ENCODE results near the gene HPS1. TPM values are rescaled to one million over a fixed set of nuclear protein-coding genes. Genes with fewer than 3 reads are reported as not detected.

HPS1 gene
- total and polyA plus RNA-seq, 4 donors: 14.5 to 44.3 (median 34.2) TPM

DNA sequence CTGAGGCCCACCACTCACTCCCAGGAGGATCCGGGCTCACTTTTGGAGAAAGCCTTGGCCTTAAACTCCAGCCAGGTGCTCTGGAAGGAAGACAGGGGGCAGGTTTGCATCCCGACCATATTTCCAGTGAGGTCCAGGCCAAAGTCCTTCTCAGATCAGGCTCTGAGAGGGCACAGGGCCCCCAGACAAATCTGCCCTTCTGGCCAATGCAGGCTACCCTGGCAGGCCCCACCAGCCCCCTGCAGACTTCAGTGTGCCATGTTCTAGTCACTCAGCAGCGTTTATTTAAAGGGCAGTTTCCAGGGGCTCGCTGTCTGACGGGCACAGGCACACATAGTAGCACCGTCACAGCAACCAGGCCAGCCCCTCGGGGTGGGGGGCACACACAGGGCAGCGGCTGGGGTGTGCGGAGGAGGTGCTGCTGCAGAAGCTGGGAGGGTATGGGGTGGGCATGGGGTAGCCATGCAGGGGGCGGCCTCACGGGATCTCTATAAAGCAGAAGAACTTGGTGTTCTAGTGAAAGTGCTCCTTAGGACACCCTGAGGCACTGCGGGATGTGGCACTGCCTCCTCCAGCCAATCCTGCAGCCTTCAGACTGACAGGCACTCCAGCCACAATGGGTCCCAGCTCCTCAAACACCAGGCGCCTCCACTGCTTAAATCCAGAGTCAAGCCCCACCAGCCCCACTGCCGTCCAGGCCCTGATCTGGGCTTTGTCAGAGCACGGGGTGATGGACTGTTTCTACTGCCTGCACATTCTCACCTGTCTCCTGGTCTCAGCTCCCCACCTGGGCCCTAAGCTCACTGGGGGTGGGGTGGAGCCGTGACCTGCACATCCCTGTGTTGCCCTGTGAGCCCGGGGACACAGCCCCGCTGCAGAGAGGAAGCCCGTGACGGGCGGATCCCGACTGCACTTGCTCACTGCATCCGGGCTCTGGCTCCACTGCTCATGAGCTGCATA is 22.2 kb downstream of the HPS1 start:
- no peaks in the 10 kb centered on the region for H3K4me1 ChIP-seq (ENCODE audit: control insufficient read depth, insufficient read depth, low read length)
- 93% methylated on average over 23 of the region's 23 CpGs for WGBS (ENCODE audit: insufficient coverage)
- peaks cover 61% of the 10 kb centered on the region for H3K36me3 ChIP-seq (ENCODE audit: control insufficient read depth, insufficient read depth, low read length)
- H3K4me3 ChIP-seq (ENCODE audit: low read depth, low read length): no peak overlapping the region
- no peaks in the 10 kb centered on the region for H3K27me3 ChIP-seq (ENCODE audit: control insufficient read depth, insufficient read depth, low read length)
- H3K9me3 ChIP-seq (ENCODE audit: control insufficient read depth, insufficient read depth, low read length): no peaks in the 10 kb centered on the region
- H3K27ac ChIP-seq (ENCODE audit: low read depth, low read length): no peak overlapping the region
- DNase-seq (ENCODE audit: low read depth in 4 of 6, low spot score in 6 of 6): no peak

DNA sequence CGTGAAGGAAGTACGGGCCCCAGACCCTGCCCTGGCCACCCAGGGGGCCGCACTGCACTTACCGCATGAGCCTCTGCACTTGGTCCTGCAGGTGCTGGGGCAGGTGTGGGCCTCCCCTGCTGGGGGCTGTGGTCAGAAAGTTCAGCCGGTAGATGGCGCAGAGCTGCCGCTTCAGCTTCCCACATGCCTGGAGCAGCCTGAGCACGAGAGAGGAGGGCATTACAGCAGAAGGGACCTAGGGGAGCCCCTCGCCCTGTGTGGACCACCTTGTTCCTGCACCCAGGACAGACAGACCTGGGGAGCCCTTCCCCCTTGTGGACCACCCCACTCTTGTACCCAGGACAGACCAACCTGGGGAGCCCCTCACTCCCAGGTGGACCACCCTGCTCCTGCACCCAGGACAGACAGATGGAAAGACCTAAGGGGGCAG is 23.0 kb downstream of the HPS1 start:
- no peak overlapping the region for H3K4me3 ChIP-seq (ENCODE audit: low read depth, low read length)
- no peaks in the 10 kb centered on the region for H3K27me3 ChIP-seq (ENCODE audit: control insufficient read depth, insufficient read depth, low read length)
- WGBS (ENCODE audit: insufficient coverage): 62% methylated on average over 9 of the region's 9 CpGs
- DNase-seq (ENCODE audit: low read depth in 4 of 6, low spot score in 6 of 6): no peak
- no peaks in the 10 kb centered on the region for H3K4me1 ChIP-seq (ENCODE audit: control insufficient read depth, insufficient read depth, low read length)
- H3K36me3 ChIP-seq (ENCODE audit: control insufficient read depth, insufficient read depth, low read length): peaks cover 66% of the 10 kb centered on the region
- no peak overlapping the region for H3K27ac ChIP-seq (ENCODE audit: low read depth, low read length)
- H3K9me3 ChIP-seq (ENCODE audit: control insufficient read depth, insufficient read depth, low read length): no peaks in the 10 kb centered on the region

DNA sequence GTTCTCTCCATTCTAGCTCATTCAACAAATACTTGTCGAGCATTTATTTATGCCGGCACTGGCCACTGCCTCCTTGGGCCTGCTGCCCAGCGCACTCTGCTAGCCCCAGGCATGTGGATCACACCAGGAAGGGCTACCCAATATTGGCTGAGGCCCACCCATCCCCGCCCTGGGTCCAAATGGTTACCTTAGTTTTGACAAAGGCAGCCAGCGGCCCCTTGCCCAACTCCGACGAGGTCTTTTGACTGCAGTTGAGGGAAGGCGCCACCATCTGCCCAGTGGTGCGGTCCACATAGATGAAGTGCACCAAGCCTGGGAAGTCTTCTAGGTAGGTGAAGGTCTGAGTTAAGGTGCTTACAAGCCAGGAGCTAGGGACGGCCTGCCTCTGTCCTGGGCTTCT is 24.6 kb downstream of the HPS1 start:
- H3K27ac ChIP-seq (ENCODE audit: low read depth, low read length): no peak overlapping the region
- no peak for DNase-seq (ENCODE audit: low read depth in 4 of 6, low spot score in 6 of 6)
- H3K9me3 ChIP-seq (ENCODE audit: control insufficient read depth, insufficient read depth, low read length): no peaks in the 10 kb centered on the region
- H3K4me1 ChIP-seq (ENCODE audit: control insufficient read depth, insufficient read depth, low read length): no peaks in the 10 kb centered on the region
- H3K36me3 ChIP-seq (ENCODE audit: control insufficient read depth, insufficient read depth, low read length): peaks cover 77% of the 10 kb centered on the region
- no peaks in the 10 kb centered on the region for H3K27me3 ChIP-seq (ENCODE audit: control insufficient read depth, insufficient read depth, low read length)
- 92% methylated on average over 10 of the region's 10 CpGs for WGBS (ENCODE audit: insufficient coverage)
- no peak overlapping the region for H3K4me3 ChIP-seq (ENCODE audit: low read depth, low read length)

GRCh38 chr10:98420786-98421185 is 25.9 kb downstream of the HPS1 start:
- H3K27me3 ChIP-seq (ENCODE audit: control insufficient read depth, insufficient read depth, low read length): no peaks in the 10 kb centered on the region
- 77% methylated on average over 6 of the region's 9 CpGs for WGBS (ENCODE audit: insufficient coverage)
- H3K36me3 ChIP-seq (ENCODE audit: control insufficient read depth, insufficient read depth, low read length): peaks cover 74% of the 10 kb centered on the region
- H3K9me3 ChIP-seq (ENCODE audit: control insufficient read depth, insufficient read depth, low read length): no peaks in the 10 kb centered on the region
- no peak for DNase-seq (ENCODE audit: low read depth in 4 of 6, low spot score in 6 of 6)
- H3K27ac ChIP-seq (ENCODE audit: low read depth, low read length): no peak overlapping the region
- H3K4me3 ChIP-seq (ENCODE audit: low read depth, low read length): no peak overlapping the region
- no peaks in the 10 kb centered on the region for H3K4me1 ChIP-seq (ENCODE audit: control insufficient read depth, insufficient read depth, low read length)

DNA sequence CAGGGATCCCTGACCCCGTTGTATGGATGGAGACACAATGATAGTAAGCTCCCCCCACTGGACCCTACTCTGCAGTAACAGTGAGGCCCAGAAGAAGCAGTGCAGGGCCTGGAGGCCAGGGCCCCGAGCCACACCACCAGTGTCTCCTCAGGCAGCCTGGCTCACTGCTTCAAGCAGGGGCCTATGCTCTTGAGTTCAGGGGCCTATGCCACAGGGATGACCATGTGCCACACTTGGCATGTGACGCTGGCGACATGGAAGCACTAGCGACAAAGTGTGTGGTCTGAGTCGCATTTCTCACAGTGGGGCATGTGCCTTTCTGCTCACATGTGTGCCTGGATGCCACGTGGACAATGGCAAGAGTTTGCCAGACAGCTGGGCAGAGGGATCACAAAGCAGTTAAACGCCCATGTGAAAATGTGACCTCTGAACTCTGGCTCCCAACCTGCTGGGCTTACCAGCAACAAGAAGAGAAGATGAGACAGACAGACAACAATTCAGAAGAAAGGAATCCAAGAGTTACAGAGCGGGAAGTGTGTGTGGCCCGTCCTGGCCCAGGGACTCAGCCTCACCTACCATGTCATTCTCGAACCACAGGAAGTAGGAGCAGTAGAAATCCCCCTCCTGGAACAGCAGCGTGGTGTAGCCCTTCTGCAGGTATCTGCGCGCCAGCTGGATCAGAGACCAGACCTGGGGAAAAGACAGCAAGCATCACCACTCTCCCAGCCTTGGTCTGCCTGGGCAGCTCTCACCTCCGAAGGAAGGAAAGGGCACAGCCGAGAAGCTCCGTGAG is 27.1 kb downstream of the HPS1 start:
- no peak for DNase-seq (ENCODE audit: low read depth in 4 of 6, low spot score in 6 of 6)
- H3K36me3 ChIP-seq (ENCODE audit: control insufficient read depth, insufficient read depth, low read length): peaks cover 65% of the 10 kb centered on the region
- H3K27me3 ChIP-seq (ENCODE audit: control insufficient read depth, insufficient read depth, low read length): no peaks in the 10 kb centered on the region
- H3K4me1 ChIP-seq (ENCODE audit: control insufficient read depth, insufficient read depth, low read length): peaks cover 10% of the 10 kb centered on the region
- H3K9me3 ChIP-seq (ENCODE audit: control insufficient read depth, insufficient read depth, low read length): no peaks in the 10 kb centered on the region
- no peak overlapping the region for H3K27ac ChIP-seq (ENCODE audit: low read depth, low read length)
- no peak overlapping the region for H3K4me3 ChIP-seq (ENCODE audit: low read depth, low read length)
- 88% methylated on average over 15 of the region's 17 CpGs for WGBS (ENCODE audit: insufficient coverage)

DNA sequence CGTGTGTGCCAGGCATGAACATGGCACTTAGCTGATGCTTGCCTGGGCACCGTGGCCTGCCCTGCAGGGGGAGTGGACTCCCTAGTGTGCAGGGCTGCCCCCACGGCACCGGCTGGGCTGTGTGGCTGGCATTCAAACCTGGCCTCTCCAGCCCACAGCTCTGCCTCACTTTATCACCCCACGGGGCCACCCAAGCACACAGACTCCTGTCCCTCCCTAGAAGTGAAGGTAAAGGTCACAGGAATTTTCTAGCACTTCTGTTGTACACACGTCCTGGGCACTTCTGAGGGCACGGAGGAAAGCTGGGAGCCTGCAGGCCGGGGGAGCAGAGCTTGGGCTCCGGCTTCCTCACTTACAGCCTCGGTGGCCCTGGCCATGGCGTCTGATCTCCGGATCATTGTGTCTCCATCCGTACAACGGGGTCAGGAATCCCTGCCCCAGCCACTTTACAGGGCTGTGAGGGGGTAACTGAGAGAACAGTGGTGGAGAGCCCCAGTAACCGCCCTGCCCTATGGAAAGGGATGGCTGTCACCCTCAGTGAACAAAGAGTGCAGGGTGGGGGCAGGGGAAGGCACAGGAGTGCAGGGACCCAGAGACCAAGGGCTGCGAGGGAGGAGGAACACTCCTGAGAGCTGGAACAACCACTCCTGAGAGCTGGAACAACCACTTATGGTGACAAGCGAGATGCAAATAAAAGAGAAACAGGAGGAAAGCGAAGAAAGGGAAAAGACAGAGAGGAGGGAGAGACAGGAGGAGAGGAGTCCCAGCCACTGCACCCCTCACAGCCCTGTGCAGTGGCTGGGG is 27.9 kb downstream of the HPS1 start:
- Histone ChIP-seq H3K4me1 (ENCODE audit: control insufficient read depth, insufficient read depth, low read length) (peaks cover 17% of the 10 kb centered on the region), H3K4me3 (ENCODE audit: low read depth, low read length) (no peak overlapping the region), H3K27me3 (ENCODE audit: control insufficient read depth, insufficient read depth, low read length) (no peaks in the 10 kb centered on the region), H3K27ac (ENCODE audit: low read depth, low read length) (no peak overlapping the region), H3K36me3 (ENCODE audit: control insufficient read depth, insufficient read depth, low read length) (peaks cover 59% of the 10 kb centered on the region), H3K9me3 (ENCODE audit: control insufficient read depth, insufficient read depth, low read length) (no peaks in the 10 kb centered on the region)
- 93% methylated on average over 18 of the region's 18 CpGs for WGBS (ENCODE audit: insufficient coverage)
- no peak for DNase-seq (ENCODE audit: low read depth in 4 of 6, low spot score in 6 of 6)

GRCh38 chr10:98417973-98418664 is 28.6 kb downstream of the HPS1 start:
- peaks cover 17% of the 10 kb centered on the region for H3K4me1 ChIP-seq (ENCODE audit: control insufficient read depth, insufficient read depth, low read length)
- H3K27ac ChIP-seq (ENCODE audit: low read depth, low read length): no peak overlapping the region
- H3K4me3 ChIP-seq (ENCODE audit: low read depth, low read length): no peak overlapping the region
- DNase-seq (ENCODE audit: low read depth in 4 of 6, low spot score in 6 of 6): no peak
- WGBS (ENCODE audit: insufficient coverage): 98% methylated on average over 19 of the region's 21 CpGs
- H3K27me3 ChIP-seq (ENCODE audit: control insufficient read depth, insufficient read depth, low read length): no peaks in the 10 kb centered on the region
- peaks cover 52% of the 10 kb centered on the region for H3K36me3 ChIP-seq (ENCODE audit: control insufficient read depth, insufficient read depth, low read length)
- H3K9me3 ChIP-seq (ENCODE audit: control insufficient read depth, insufficient read depth, low read length): no peaks in the 10 kb centered on the region

- 94% methylated on average over 19 of the region's 19 CpGs for WGBS (ENCODE audit: insufficient coverage)
- H3K36me3 ChIP-seq (ENCODE audit: control insufficient read depth, insufficient read depth, low read length): peaks cover 52% of the 10 kb centered on the region
- H3K4me3 ChIP-seq (ENCODE audit: low read depth, low read length): no peak overlapping the region
- H3K27me3 ChIP-seq (ENCODE audit: control insufficient read depth, insufficient read depth, low read length): no peaks in the 10 kb centered on the region
- no peak overlapping the region for H3K27ac ChIP-seq (ENCODE audit: low read depth, low read length)
- H3K4me1 ChIP-seq (ENCODE audit: control insufficient read depth, insufficient read depth, low read length): peaks cover 17% of the 10 kb centered on the region
- DNase-seq (ENCODE audit: low read depth in 4 of 6, low spot score in 6 of 6): no peak
- H3K9me3 ChIP-seq (ENCODE audit: control insufficient read depth, insufficient read depth, low read length): no peaks in the 10 kb centered on the region
Measured at GRCh38 chr10:98417481-98417959, 29.2 kb downstream of the HPS1 start.
